ENCODE measurements around the gene ONECUT1. TPM values are rescaled to one million over a fixed set of nuclear protein-coding genes. Genes with fewer than 3 reads are reported as not detected.

ONECUT1 gene
- total RNA-seq, 1 donor from 2014 or later: 184 TPM

- no peak for DNase-seq (ENCODE audit: low spot score)
These were observed 56.4 kb downstream of the ONECUT1 start for GRCh38 chr15:52733696-52734255.

GRCh38 chr15:52733088-52733487 lies 57.0 kb downstream of the ONECUT1 start:
- no peak for DNase-seq (ENCODE audit: low spot score)

- no peak for DNase-seq (ENCODE audit: low spot score)
These were observed 57.6 kb downstream of the ONECUT1 start for GRCh38 chr15:52732551-52732950.

GRCh38 chr15:52731732-52732470 lies 58.2 kb downstream of the ONECUT1 start:
- no peak for DNase-seq (ENCODE audit: low spot score)

- DNase-seq (ENCODE audit: low spot score): no peak
These were observed 59.1 kb downstream of the ONECUT1 start for GRCh38 chr15:52731004-52731403.

GRCh38 chr15:52730594-52730993 lies 59.5 kb downstream of the ONECUT1 start:
- DNase-seq (ENCODE audit: low spot score): no peak

GRCh38 chr15:52730173-52730572 lies 60.0 kb downstream of the ONECUT1 start:
- DNase-seq (ENCODE audit: low spot score): peak; percentile 16

- no peak for DNase-seq (ENCODE audit: low spot score)
These were observed 61.2 kb downstream of the ONECUT1 start for GRCh38 chr15:52728899-52729298.

- no peak for DNase-seq (ENCODE audit: low spot score)
These were observed 62.3 kb downstream of the ONECUT1 start for GRCh38 chr15:52727815-52728214.

- no peak for DNase-seq (ENCODE audit: low spot score)
These were observed 63.9 kb downstream of the ONECUT1 start for GRCh38 chr15:52726195-52726594.

- DNase-seq (ENCODE audit: low spot score): no peak
These were observed 71.6 kb downstream of the ONECUT1 start for GRCh38 chr15:52718551-52718950.

GRCh38 chr15:52717924-52718323 lies 72.2 kb downstream of the ONECUT1 start:
- DNase-seq (ENCODE audit: low spot score): no peak

- no peak for DNase-seq (ENCODE audit: low spot score)
These were observed 72.7 kb downstream of the ONECUT1 start for GRCh38 chr15:52717481-52717880.

GRCh38 chr15:52716536-52716935 lies 73.6 kb downstream of the ONECUT1 start:
- DNase-seq (ENCODE audit: low spot score): no peak

GRCh38 chr15:52715411-52715810 lies 74.7 kb downstream of the ONECUT1 start:
- no peak for DNase-seq (ENCODE audit: low spot score)

- no peak for DNase-seq (ENCODE audit: low spot score)
These were observed 75.2 kb downstream of the ONECUT1 start for GRCh38 chr15:52714968-52715367.

- DNase-seq (ENCODE audit: low spot score): no peak
These were observed 79.3 kb downstream of the ONECUT1 start for GRCh38 chr15:52710708-52711389.

GRCh38 chr15:52710050-52710707 lies 80.0 kb downstream of the ONECUT1 start:
- no peak for DNase-seq (ENCODE audit: low spot score)

GRCh38 chr15:52709187-52709981 lies 80.8 kb downstream of the ONECUT1 start:
- peak; percentile 37 for DNase-seq (ENCODE audit: low spot score)
